ENCODE measurements around the gene CLASP2. TPM values are rescaled to one million over a fixed set of nuclear protein-coding genes. Genes with fewer than 3 reads are reported as not detected.

The CLASP2 gene
- total and polyA plus RNA-seq, 2 of the 4 experiments (the other 2 are of a cell fraction) = 11.9 to 49.1 TPM

- Histone ChIP-seq H2BK15ac (ENCODE audit: low read depth, low read length) (no peak overlapping the region), H3K9me3 (ENCODE audit: control insufficient read depth, insufficient read depth, low read length) (peaks cover 6% of the 10 kb centered on the region; the same call in 1 of the 2 replicates), H4K20me1 (ENCODE audit: insufficient read depth, low read length) (no peaks in the 10 kb centered on the region), H2AFZ (replicated peaks; ENCODE audit: low read length, poor library complexity) (no peak overlapping the region), H3K79me1 (ENCODE audit: low read depth in 1 of 2, low read length in 2 of 2) (peaks cover 27 to 30% of the 10 kb centered on the region in 2 experiments), H3K4me2 (ENCODE audit: low read depth, low read length) (no peak overlapping the region), H3K4me1 (ENCODE audit: control insufficient read depth, insufficient read depth, low read length) (no peaks in the 10 kb centered on the region), H2AK5ac (ENCODE audit: low read depth, low read length) (no peak overlapping the region; the same call in 1 of the 2 replicates), H3K18ac (ENCODE audit: low read depth, low read length) (no peak overlapping the region), H3K9ac (ENCODE audit: low read depth, low read length) (no peak overlapping the region), H3K56ac (ENCODE audit: extremely low read depth, insufficient read depth, low read length) (no peak overlapping the region), H2AK9ac (replicated peaks; ENCODE audit: low read depth, low read length, poor library complexity) (no peak overlapping the region), H3K4ac (ENCODE audit: low read depth, low read length) (no peak overlapping the region), H2BK120ac (ENCODE audit: low read depth, low read length) (no peak overlapping the region), H3K14ac (replicated peaks; ENCODE audit: low read depth, low read length) (no peak overlapping the region), H2BK5ac (ENCODE audit: low read depth, low read length, poor library complexity, severe bottlenecking) (no peak overlapping the region), H3K27me3 (ENCODE audit: control insufficient read depth, insufficient read depth, low read length) (no peaks in the 10 kb centered on the region), H3K27ac (ENCODE audit: insufficient read depth, low read length) (no peak overlapping the region), H2BK20ac (ENCODE audit: low read depth, low read length) (no peak overlapping the region), H3K9me1 (ENCODE audit: insufficient read depth, low read length) (no peaks in the 10 kb centered on the region), H4K5ac (ENCODE audit: low read depth, low read length) (no peak overlapping the region), H3K23ac (ENCODE audit: low read depth, low read length) (no peak overlapping the region), H4K91ac (ENCODE audit: insufficient read depth, low read depth, low read length) (no peak overlapping the region), H4K8ac (ENCODE audit: low read depth in 2 of 2, low read length in 2 of 2) (no peak overlapping the region), H3K4me3 (ENCODE audit: insufficient read depth, low read depth, low read length) (no peak overlapping the region), H3K36me3 (ENCODE audit: control insufficient read depth, insufficient read depth, low read length) (no peaks in the 10 kb centered on the region)
- no TSS peak for BruUV-seq (replicated peaks)
- intact Hi-C loops (cut with micrococcal nuclease) (no loop called here), in situ Hi-C loops (cut with MboI; ENCODE audit: low sequenced_read_pairs) (no loop called here), dilution Hi-C loops (cut with HindIII; ENCODE audit: low sequenced_read_pairs, unreplicated experiment) (no loop called here)
- CTCF ChIA-PET = no interaction called here
- no CpG with 5 or more reads among the region's 6 CpGs for WGBS, 2 experiments (ENCODE audit: extremely low coverage in 2 of 2, insufficient read length in 1 of 2)
- ATAC-seq (ENCODE audit: low read depth) (no peak), DNase-seq (no peak)
- TF ChIP-seq, protein P1, sequence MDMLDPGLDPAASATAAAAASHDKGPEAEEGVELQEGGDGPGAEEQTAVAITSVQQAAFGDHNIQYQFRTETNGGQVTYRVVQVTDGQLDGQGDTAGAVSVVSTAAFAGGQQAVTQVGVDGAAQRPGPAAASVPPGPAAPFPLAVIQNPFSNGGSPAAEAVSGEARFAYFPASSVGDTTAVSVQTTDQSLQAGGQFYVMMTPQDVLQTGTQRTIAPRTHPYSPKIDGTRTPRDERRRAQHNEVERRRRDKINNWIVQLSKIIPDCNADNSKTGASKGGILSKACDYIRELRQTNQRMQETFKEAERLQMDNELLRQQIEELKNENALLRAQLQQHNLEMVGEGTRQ (IDR thresholded peaks at IDR 0.05; ENCODE audit: low read depth, low read length) = no peak
- TF ChIP-seq NFE2L2 (IDR thresholded peaks at IDR 0.05; ENCODE audit: low read depth, low read length) (no peak), FOS (IDR thresholded peaks at IDR 0.05; ENCODE audit: low read depth, low read length) (no peak), RAD21 (IDR thresholded peaks at IDR 0.05; ENCODE audit: low read length) (no peak), MAFK (IDR thresholded peaks at IDR 0.05; ENCODE audit: low read depth, low read length) (no peak), MXI1 (IDR thresholded peaks at IDR 0.05; ENCODE audit: borderline replicate concordance, low read depth, low read length) (no peak), CEBPB (IDR thresholded peaks at IDR 0.05; ENCODE audit: low read depth, low read length) (no peak), CTCF (conservative IDR thresholded peaks at IDR 0.05; ENCODE audit: low read depth, low read length) (no peak), SMC3 (IDR thresholded peaks at IDR 0.05; ENCODE audit: low read depth, low read length) (no peak), POLR2A (IDR thresholded peaks at IDR 0.05; ENCODE audit: low read depth, low read length) (no peak), BHLHE40 (IDR thresholded peaks at IDR 0.05; ENCODE audit: low read depth, low read length) (no peak), RFX5 (IDR thresholded peaks at IDR 0.05; ENCODE audit: low read depth, low read length) (no peak), CHD1 (IDR thresholded peaks at IDR 0.05; ENCODE audit: low read depth, low read length) (no peak), RCOR1 (IDR thresholded peaks at IDR 0.05; ENCODE audit: insufficient replicate concordance, low read length) (no peak), MAZ (IDR thresholded peaks at IDR 0.05; ENCODE audit: borderline replicate concordance, low read depth, low read length) (no peak)
- TF ChIP-seq, protein P2, sequence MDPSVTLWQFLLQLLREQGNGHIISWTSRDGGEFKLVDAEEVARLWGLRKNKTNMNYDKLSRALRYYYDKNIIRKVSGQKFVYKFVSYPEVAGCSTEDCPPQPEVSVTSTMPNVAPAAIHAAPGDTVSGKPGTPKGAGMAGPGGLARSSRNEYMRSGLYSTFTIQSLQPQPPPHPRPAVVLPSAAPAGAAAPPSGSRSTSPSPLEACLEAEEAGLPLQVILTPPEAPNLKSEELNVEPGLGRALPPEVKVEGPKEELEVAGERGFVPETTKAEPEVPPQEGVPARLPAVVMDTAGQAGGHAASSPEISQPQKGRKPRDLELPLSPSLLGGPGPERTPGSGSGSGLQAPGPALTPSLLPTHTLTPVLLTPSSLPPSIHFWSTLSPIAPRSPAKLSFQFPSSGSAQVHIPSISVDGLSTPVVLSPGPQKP (IDR thresholded peaks at IDR 0.05; ENCODE audit: borderline replicate concordance, low read depth, low read length) = no peak
- POLR2A ChIA-PET (ENCODE audit: unreplicated experiment) = no interaction called here
These were observed 12.0 kb downstream of the CLASP2 start for GRCh38 chr3:33706056-33706455.

Data from IMR-90 (cell line).